GM23338 (cell line): ENCODE data around the gene NTRK3. TPM values are rescaled to one million over a fixed set of nuclear protein-coding genes. Genes with fewer than 3 reads are reported as not detected.

Experiments used
- ATAC-seq: fragments of 200-7000 bp; cut with Tn5 transposase; 3 replicates; pipeline ENCODE4 v1.9.1; 2020
- DNase-seq: peaks from one replicate; pipeline ENCODE4 v3.0.0-alpha.2; 2015; ENCODE audit warnings: low spot score
- H2AFZ ChIP-seq: fragments of 200-600 bp; sonication (generic); 2 replicates; pipeline ENCODE4 v1.8.0; 2016; ENCODE audit warnings: antibody characterized with exemption, mild to moderate bottlenecking, moderate library complexity
- H3F3A ChIP-seq: fragments of 200-600 bp; sonication (generic); replicated peaks from 2 replicates; pipeline ENCODE4 v1.8.0; 2017; ENCODE audit warnings: antibody characterized with exemption, mixed run types, low read depth
- H3K27ac ChIP-seq: fragments of 200-600 bp; sonication (generic); 2 replicates; pipeline ENCODE4 v1.6.1; 2016; ENCODE audit warnings: low read depth
- H3K27me3 ChIP-seq: fragments of 200-600 bp; sonication (generic); 2 replicates; pipeline ENCODE4 v1.8.0; 2016; ENCODE audit warnings: mild to moderate bottlenecking, mixed run types, moderate library complexity; ENCODE audit not compliant: insufficient read depth
- H3K36me3 ChIP-seq: fragments of 200-600 bp; sonication (generic); 2 replicates; pipeline ENCODE4 v1.8.0; 2016; ENCODE audit warnings: mild to moderate bottlenecking; ENCODE audit not compliant: insufficient read depth
- H3K4me1 ChIP-seq: fragments of 200-600 bp; sonication (generic); 2 replicates; pipeline ENCODE4 v1.8.0; 2016; ENCODE audit warnings: mild to moderate bottlenecking, moderate library complexity; ENCODE audit not compliant: insufficient read depth
- H3K4me2 ChIP-seq: fragments of 200-600 bp; sonication (generic); 2 replicates; pipeline ENCODE4 v1.7.1; 2017; ENCODE audit warnings: mixed run types
- H3K4me3 ChIP-seq: fragments of 200-600 bp; sonication (generic); 2 replicates; pipeline ENCODE4 v1.6.1; 2016; ENCODE audit warnings: mixed run types
- H3K79me2 ChIP-seq: fragments of 200-600 bp; sonication (generic); replicated peaks from 2 replicates; pipeline ENCODE4 v1.8.0; 2017; ENCODE audit warnings: mild to moderate bottlenecking; ENCODE audit not compliant: insufficient read depth
- H3K9me2 ChIP-seq: fragments of 200-600 bp; sonication (generic); 2 replicates; pipeline ENCODE4 v1.8.0; 2017; ENCODE audit not compliant: insufficient read depth
- H4K20me1 ChIP-seq: fragments of 200-600 bp; sonication (generic); replicated peaks from 2 replicates; pipeline ENCODE4 v1.8.0; 2017; ENCODE audit warnings: mild to moderate bottlenecking; ENCODE audit not compliant: insufficient read depth
- H3K27ac Mint-ChIP-seq: 2 replicates; pipeline ENCODE4 v1.8.0; 2020; ENCODE audit warnings: inconsistent platforms, mild to moderate bottlenecking, moderate library complexity, mixed read lengths
- H3K27me3 Mint-ChIP-seq: 3 replicates; pipeline ENCODE4 v1.8.0; 2022; ENCODE audit warnings: low read depth, mild to moderate bottlenecking, moderate library complexity, mixed read lengths, inconsistent platforms; ENCODE audit not compliant: insufficient read depth, poor library complexity
- H3K36me3 Mint-ChIP-seq: 3 replicates; pipeline ENCODE4 v1.8.0; 2021; ENCODE audit warnings: low read depth, mild to moderate bottlenecking, inconsistent platforms, moderate library complexity, mixed read lengths
- H3K4me1 Mint-ChIP-seq: 3 replicates; pipeline ENCODE4 v1.8.0; 2020; ENCODE audit warnings: mild to moderate bottlenecking, inconsistent platforms, mixed read lengths
- H3K4me3 Mint-ChIP-seq: 3 replicates; pipeline ENCODE4 v1.8.0; 2021; ENCODE audit warnings: moderate library complexity, mild to moderate bottlenecking, inconsistent platforms, mixed read lengths
- H3K9me3 Mint-ChIP-seq: 3 replicates; pipeline ENCODE4 v1.8.0; 2020; ENCODE audit warnings: moderate library complexity, mild to moderate bottlenecking, inconsistent platforms, mixed read lengths
- CREB1 ChIP-seq: fragments of 250-450 bp; sonication (Bioruptor Pico); IDR thresholded peaks from 2 replicates; pipeline ENCODE4 v1.5.0; 2020; ENCODE audit warnings: low read depth, mild to moderate bottlenecking, moderate library complexity
- CTCF ChIP-seq, 2 experiments: fragments of 200-600 bp in 1 of 2; sonication (generic) in 1 of 2; conservative IDR thresholded peaks; 2 replicates each; pipeline versions ENCODE4 v1.5.1 to v1.6.1; 2016 to 2017; ENCODE audit warnings: antibody characterized with exemption in 2 of 2, low read depth in 2 of 2, mild to moderate bottlenecking in 2 of 2, moderate library complexity in 1 of 2
- ETS1 ChIP-seq: IDR thresholded peaks from 2 replicates; pipeline ENCODE4 v1.6.1; 2016; ENCODE audit warnings: antibody characterized with exemption
- EZH2 ChIP-seq: fragments of 200-600 bp; sonication (generic); IDR thresholded peaks from one replicate; pipeline ENCODE4 v1.8.0; 2017; ENCODE audit warnings: antibody characterized with exemption, mild to moderate bottlenecking, low read depth; ENCODE audit not compliant: unreplicated experiment
- EZH2phosphoT487 ChIP-seq: fragments of 200-600 bp; sonication (generic); IDR thresholded peaks from one replicate; pipeline ENCODE4 v1.8.1; 2018; ENCODE audit warnings: antibody characterized with exemption; ENCODE audit not compliant: unreplicated experiment
- JUNB ChIP-seq: IDR thresholded peaks from one replicate; pipeline ENCODE4 v1.6.1; 2016; ENCODE audit warnings: antibody characterized with exemption; ENCODE audit not compliant: unreplicated experiment
- NANOG ChIP-seq: IDR thresholded peaks from 2 replicates; pipeline ENCODE4 v1.6.1; 2016; ENCODE audit warnings: antibody characterized with exemption, borderline replicate concordance
- POLR2AphosphoS5 ChIP-seq: IDR thresholded peaks from 2 replicates; pipeline ENCODE4 v1.6.1; 2016; ENCODE audit warnings: antibody characterized with exemption, low read depth
- STAT1 ChIP-seq: IDR thresholded peaks from one replicate; pipeline ENCODE4 v1.6.1; 2016; ENCODE audit warnings: antibody characterized with exemption; ENCODE audit not compliant: unreplicated experiment
- ZNF114 ChIP-seq: fragments of 250-450 bp; sonication (Bioruptor Pico); IDR thresholded peaks from 2 replicates; pipeline ENCODE4 v1.5.0; 2020; ENCODE audit warnings: mild to moderate bottlenecking, moderate library complexity
- ZNF331 ChIP-seq: fragments of 250-450 bp; sonication (Bioruptor Pico); IDR thresholded peaks from 2 replicates; pipeline ENCODE4 v1.5.0; 2020; ENCODE audit warnings: low read depth, mild to moderate bottlenecking, moderate library complexity
- polyA plus RNA-seq: library from polyadenylated mRNA; unstranded; fragments of >200 nt; fragmentation: Nextera tagmentation; extraction: Ambion mirVana; gene quantifications from 2 replicates; pipeline ENCODE4 v1.2.1, GENCODE V29; 2016
- total RNA-seq: library from RNA; depleted of rRNA; stranded (reverse); fragments of >200 nt; shearing (Covaris generic); gene quantifications from 2 replicates; pipeline ENCODE4 v1.2.3, GENCODE V29; 2014
- TF ChIP-seq, protein P1 (sequence below): fragments of 250-450 bp; sonication (Bioruptor Pico); IDR thresholded peaks from 2 replicates; pipeline ENCODE4 v1.5.0; 2020; ENCODE audit warnings: mild to moderate bottlenecking, moderate library complexity

Gene NTRK3
- total and polyA plus RNA-seq, 2 experiments from 2014 or later = 3.1 to 5.3 TPM

- H3K27ac Mint-ChIP-seq = no peak overlapping the region
- Histone ChIP-seq H2AFZ (no peak overlapping the region), H3K4me2 (no peak overlapping the region), H3F3A (no peaks in the 10 kb centered on the region), H3K36me3 (no peaks in the 10 kb centered on the region), H3K4me3 (no peak overlapping the region), H3K9me2 (peaks cover 5% of the 10 kb centered on the region; the same call in 1 of the 2 replicates), H3K4me1 (no peaks in the 10 kb centered on the region; the same call in 1 of the 2 replicates), H3K27ac (no peak overlapping the region), H4K20me1 (no peaks in the 10 kb centered on the region), H3K79me2 (no peaks in the 10 kb centered on the region), H3K27me3 (no peaks in the 10 kb centered on the region)
- no peak overlapping the region for H3K4me3 Mint-ChIP-seq
- TF ChIP-seq POLR2AphosphoS5 (no peak), ZNF331 (no peak), ZNF114 (CRISPR knock-in tag) (no peak), ETS1 (no peak), STAT1 (no peak), EZH2phosphoT487 (no peak), NANOG (no peak), JUNB (no peak), CTCF (conservative IDR thresholded peaks at IDR 0.05; ENCODE audit: low read depth in 2 of 2) (no peak), CREB1 (no peak), EZH2 (no peak)
- TF ChIP-seq, protein P1, sequence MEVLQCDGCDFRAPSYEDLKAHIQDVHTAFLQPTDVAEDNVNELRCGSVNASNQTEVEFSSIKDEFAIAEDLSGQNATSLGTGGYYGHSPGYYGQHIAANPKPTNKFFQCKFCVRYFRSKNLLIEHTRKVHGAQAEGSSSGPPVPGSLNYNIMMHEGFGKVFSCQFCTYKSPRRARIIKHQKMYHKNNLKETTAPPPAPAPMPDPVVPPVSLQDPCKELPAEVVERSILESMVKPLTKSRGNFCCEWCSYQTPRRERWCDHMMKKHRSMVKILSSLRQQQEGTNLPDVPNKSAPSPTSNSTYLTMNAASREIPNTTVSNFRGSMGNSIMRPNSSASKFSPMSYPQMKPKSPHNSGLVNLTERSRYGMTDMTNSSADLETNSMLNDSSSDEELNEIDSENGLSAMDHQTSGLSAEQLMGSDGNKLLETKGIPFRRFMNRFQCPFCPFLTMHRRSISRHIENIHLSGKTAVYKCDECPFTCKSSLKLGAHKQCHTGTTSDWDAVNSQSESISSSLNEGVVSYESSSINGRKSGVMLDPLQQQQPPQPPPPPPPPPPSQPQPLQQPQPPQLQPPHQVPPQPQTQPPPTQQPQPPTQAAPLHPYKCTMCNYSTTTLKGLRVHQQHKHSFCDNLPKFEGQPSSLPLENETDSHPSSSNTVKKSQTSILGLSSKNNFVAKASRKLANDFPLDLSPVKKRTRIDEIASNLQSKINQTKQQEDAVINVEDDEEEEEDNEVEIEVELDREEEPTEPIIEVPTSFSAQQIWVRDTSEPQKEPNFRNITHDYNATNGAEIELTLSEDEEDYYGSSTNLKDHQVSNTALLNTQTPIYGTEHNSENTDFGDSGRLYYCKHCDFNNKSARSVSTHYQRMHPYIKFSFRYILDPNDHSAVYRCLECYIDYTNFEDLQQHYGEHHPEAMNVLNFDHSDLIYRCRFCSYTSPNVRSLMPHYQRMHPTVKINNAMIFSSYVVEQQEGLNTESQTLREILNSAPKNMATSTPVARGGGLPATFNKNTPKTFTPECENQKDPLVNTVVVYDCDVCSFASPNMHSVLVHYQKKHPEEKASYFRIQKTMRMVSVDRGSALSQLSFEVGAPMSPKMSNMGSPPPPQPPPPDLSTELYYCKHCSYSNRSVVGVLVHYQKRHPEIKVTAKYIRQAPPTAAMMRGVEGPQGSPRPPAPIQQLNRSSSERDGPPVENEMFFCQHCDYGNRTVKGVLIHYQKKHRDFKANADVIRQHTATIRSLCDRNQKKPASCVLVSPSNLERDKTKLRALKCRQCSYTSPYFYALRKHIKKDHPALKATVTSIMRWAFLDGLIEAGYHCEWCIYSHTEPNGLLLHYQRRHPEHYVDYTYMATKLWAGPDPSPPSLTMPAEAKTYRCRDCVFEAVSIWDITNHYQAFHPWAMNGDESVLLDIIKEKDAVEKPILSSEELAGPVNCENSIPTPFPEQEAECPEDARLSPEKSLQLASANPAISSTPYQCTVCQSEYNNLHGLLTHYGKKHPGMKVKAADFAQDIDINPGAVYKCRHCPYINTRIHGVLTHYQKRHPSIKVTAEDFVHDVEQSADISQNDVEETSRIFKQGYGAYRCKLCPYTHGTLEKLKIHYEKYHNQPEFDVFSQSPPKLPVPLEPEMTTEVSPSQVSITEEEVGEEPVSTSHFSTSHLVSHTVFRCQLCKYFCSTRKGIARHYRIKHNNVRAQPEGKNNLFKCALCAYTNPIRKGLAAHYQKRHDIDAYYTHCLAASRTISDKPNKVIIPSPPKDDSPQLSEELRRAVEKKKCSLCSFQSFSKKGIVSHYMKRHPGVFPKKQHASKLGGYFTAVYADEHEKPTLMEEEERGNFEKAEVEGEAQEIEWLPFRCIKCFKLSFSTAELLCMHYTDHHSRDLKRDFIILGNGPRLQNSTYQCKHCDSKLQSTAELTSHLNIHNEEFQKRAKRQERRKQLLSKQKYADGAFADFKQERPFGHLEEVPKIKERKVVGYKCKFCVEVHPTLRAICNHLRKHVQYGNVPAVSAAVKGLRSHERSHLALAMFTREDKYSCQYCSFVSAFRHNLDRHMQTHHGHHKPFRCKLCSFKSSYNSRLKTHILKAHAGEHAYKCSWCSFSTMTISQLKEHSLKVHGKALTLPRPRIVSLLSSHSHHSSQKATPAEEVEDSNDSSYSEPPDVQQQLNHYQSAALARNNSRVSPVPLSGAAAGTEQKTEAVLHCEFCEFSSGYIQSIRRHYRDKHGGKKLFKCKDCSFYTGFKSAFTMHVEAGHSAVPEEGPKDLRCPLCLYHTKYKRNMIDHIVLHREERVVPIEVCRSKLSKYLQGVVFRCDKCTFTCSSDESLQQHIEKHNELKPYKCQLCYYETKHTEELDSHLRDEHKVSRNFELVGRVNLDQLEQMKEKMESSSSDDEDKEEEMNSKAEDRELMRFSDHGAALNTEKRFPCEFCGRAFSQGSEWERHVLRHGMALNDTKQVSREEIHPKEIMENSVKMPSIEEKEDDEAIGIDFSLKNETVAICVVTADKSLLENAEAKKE (CRISPR knock-in tag) = no peak
- H3K4me1 Mint-ChIP-seq = peaks cover 13% of the 10 kb centered on the region; the same call in 2 of the 3 replicates
- no peaks in the 10 kb centered on the region for H3K9me3 Mint-ChIP-seq
- no peaks in the 10 kb centered on the region for H3K36me3 Mint-ChIP-seq
- ATAC-seq (no peak), DNase-seq (no peak)
- H3K27me3 Mint-ChIP-seq = no peaks in the 10 kb centered on the region
Observed at GRCh38 chr15:88021601-88022000, 234.9 kb downstream of the NTRK3 start.
